ENCODE data around the gene NANS.

The NANS gene

DNA sequence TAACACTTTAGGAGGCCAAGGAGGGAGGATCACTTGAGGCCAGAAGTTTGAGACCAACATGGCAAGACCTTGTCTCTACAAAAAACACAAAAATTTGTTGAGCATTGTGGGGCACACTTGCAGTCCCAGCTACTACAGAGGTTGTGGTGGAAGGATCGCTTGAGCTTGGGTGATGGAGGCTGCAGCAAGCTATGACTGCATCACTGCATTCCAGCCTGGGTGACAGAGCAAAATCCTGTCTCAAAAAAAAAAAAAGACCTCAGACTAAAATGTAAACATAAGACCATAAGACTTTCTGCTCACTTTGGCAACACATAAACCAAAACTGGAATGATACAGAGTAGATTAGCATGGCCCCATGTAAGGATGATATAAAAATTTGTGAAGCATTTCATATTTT, 24.6 kb upstream of the NANS start:
- Histone ChIP-seq H3K27ac (peak overlapping the region; percentile 76), H3K4me3 (ENCODE audit: low read depth, low read length) (no peak overlapping the region), H3K36me3 (replicated peaks) (no peaks in the 10 kb centered on the region), H3K27me3 (replicated peaks) (no peaks in the 10 kb centered on the region)
- in situ Hi-C loops (cut with HindIII; ENCODE audit: low pct_ligation_motif_present, low sequenced_read_pairs): no loop called here
- TF ChIP-seq, protein P1, sequence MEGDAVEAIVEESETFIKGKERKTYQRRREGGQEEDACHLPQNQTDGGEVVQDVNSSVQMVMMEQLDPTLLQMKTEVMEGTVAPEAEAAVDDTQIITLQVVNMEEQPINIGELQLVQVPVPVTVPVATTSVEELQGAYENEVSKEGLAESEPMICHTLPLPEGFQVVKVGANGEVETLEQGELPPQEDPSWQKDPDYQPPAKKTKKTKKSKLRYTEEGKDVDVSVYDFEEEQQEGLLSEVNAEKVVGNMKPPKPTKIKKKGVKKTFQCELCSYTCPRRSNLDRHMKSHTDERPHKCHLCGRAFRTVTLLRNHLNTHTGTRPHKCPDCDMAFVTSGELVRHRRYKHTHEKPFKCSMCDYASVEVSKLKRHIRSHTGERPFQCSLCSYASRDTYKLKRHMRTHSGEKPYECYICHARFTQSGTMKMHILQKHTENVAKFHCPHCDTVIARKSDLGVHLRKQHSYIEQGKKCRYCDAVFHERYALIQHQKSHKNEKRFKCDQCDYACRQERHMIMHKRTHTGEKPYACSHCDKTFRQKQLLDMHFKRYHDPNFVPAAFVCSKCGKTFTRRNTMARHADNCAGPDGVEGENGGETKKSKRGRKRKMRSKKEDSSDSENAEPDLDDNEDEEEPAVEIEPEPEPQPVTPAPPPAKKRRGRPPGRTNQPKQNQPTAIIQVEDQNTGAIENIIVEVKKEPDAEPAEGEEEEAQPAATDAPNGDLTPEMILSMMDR (IDR thresholded peaks at IDR 0.05; ENCODE audit: low read depth, low read length, missing control alignments): no peak
- peak; percentile 72 for DNase-seq

DNA sequence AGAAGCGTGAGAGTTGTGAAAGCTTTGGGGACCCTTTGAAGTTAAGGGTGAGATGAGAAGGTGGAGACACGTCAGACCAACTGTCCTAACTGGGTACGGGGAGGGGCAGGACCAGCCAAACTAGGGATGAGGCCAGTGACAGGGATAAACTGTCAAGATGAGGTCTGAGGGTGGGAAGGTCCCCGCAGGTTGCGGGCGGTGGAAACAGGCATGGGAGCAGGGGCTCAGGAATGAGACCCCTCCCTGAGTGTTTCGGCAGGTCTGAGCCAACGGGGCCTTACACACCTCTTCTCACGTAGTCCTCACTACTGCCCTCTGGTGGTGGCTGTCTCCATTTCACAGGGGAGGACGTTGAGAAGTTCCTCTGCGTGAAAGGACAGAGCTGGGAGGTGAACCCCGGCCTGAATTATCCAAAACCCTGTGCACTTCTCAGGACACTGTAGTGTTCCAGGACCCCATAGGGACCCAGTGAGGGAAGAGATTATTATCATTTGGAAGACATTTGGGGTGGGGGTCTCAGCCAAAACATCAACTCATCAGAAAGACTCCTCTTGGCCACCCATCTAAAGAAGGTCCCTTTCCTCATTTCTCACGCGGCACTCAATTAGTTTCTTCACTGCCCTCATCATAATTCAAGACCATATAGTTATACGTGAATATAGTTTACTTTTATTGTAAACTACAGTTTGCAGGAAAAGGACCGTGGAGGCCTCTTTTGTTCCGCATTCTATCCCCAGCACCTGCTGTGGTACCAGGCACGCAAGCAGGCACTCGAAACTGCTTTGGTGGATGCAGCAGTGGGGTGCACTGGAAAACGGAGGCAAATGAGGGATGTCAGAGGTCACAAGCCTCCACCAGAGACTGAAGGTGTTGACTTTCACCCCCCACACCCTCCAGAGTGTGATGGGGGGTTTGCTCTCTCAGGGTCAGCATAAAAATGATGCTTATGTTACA, 21.7 kb upstream of the NANS start:
- no peaks in the 10 kb centered on the region for H3K27me3 ChIP-seq (replicated peaks)
- peak overlapping the region; percentile 92 for H3K27ac ChIP-seq
- in situ Hi-C loops (cut with HindIII; ENCODE audit: low pct_ligation_motif_present, low sequenced_read_pairs): no loop called here
- no peaks in the 10 kb centered on the region for H3K36me3 ChIP-seq (replicated peaks)
- peak; percentile 72 for DNase-seq
- TF ChIP-seq, protein P1 (IDR thresholded peaks at IDR 0.05; ENCODE audit: low read depth, low read length, missing control alignments): peak; percentile 90
- H3K4me3 ChIP-seq (ENCODE audit: low read depth, low read length): no peak overlapping the region

DNA sequence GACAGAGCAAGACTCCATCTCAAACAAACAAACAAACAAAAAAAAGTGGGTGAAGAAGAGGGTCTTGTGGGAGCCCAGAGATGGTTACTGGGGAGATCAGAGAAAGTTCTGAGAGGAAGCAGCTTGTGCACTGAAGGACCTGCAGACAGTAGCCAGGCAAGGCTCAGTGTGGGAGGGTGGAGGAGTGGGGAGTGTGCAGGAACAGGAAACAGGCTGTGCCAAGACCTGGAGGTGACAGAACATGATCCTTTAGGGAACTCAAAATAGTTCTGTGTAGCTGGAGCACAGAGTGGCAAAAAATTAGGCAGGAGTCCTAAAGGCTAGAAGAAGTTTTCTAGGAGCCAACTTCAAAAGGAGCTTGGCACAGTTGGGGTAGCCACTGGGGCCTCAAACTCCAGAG, 19.2 kb upstream of the NANS start:
- no peaks in the 10 kb centered on the region for H3K36me3 ChIP-seq (replicated peaks)
- in situ Hi-C loops (cut with HindIII; ENCODE audit: low pct_ligation_motif_present, low sequenced_read_pairs): no loop called here
- no peaks in the 10 kb centered on the region for H3K27me3 ChIP-seq (replicated peaks)
- H3K27ac ChIP-seq: no peak overlapping the region
- no peak overlapping the region for H3K4me3 ChIP-seq (ENCODE audit: low read depth, low read length)
- TF ChIP-seq, protein P1 (IDR thresholded peaks at IDR 0.05; ENCODE audit: low read depth, low read length, missing control alignments): no peak
- no peak for DNase-seq

DNA sequence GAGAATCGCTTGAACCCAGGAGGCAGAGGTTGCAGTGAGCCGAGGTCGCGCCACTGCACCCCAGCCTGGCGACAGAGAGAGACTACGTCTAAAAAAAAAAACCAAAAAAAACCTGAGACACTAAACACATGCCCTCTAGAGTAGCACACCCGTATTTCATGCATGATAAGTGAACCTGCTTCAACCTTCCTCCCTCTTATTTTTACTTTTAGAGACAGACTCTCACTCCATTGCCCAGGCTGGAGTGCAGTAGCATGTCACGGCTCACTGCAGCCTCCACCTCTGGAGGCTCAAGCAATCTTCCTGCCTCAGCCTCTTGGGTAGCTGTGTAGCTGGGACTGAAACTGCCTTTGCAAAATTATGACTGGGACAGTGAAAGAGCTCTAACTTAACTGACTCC, 17.6 kb upstream of the NANS start:
- in situ Hi-C loops (cut with HindIII; ENCODE audit: low pct_ligation_motif_present, low sequenced_read_pairs): no loop called here
- Histone ChIP-seq H3K4me3 (ENCODE audit: low read depth, low read length) (no peak overlapping the region), H3K36me3 (replicated peaks) (no peaks in the 10 kb centered on the region), H3K27ac (no peak overlapping the region), H3K27me3 (replicated peaks) (no peaks in the 10 kb centered on the region)
- TF ChIP-seq, protein P1 (IDR thresholded peaks at IDR 0.05; ENCODE audit: low read depth, low read length, missing control alignments): no peak
- no peak for DNase-seq

DNA sequence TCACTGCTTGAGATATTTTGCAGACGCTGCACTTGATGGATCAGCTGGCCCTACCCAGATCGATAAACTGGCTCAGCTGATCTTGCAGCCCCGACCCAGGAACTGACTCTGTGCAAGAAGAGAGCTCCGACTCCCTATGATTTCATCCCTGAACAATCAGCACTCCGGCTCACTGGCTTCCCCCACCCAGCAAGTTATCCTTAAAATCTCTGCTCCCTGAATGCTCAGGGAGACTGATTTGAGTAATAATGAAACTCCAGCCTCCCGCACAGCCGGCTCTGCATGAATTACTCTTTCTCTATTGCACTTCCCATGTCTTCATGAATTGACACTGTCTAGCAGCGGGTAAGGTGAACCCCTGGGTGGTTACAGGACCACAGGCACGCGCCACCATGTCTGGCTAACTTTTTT, 16.9 kb upstream of the NANS start:
- Histone ChIP-seq H3K27ac (no peak overlapping the region), H3K4me3 (ENCODE audit: low read depth, low read length) (no peak overlapping the region), H3K27me3 (replicated peaks) (no peaks in the 10 kb centered on the region), H3K36me3 (replicated peaks) (no peaks in the 10 kb centered on the region)
- DNase-seq: no peak
- TF ChIP-seq, protein P1 (IDR thresholded peaks at IDR 0.05; ENCODE audit: low read depth, low read length, missing control alignments): no peak
- in situ Hi-C loops (cut with HindIII; ENCODE audit: low pct_ligation_motif_present, low sequenced_read_pairs): no loop called here

All from brain microvascular endothelial cell (primary cell).